Ovary (tissue), 3 donors: Measurements from ENCODE around the gene SEMA4B.

Experiments used
- CTCF ChIP-seq, 3 donors: fragments of 450-650 bp in 2 of 3; fragments of 200-600 bp in 1 of 3; IDR thresholded peaks; one replicate each; pipeline versions ENCODE4 v1.5.1 to v1.8.0; 2016 to 2022; ENCODE audit warnings: antibody characterized with exemption in 3 of 3, mild to moderate bottlenecking in 1 of 3
- EP300 ChIP-seq: sonication (generic); formaldehyde crosslinking; IDR thresholded peaks from one replicate; pipeline ENCODE4 v1.6.1; 2017; ENCODE audit warnings: antibody characterized with exemption
- POLR2A ChIP-seq: fragments of 450-650 bp; IDR thresholded peaks from one replicate; pipeline ENCODE4 v1.6.1; 2017; ENCODE audit warnings: antibody characterized with exemption, mild to moderate bottlenecking, moderate library complexity
- donor health status: DM: no; HTN: no; CAD: no.

GRCh38 chr15:90210593-90210992, 9.5 kb downstream of the SEMA4B start:
- TF ChIP-seq CTCF (IDR thresholded peaks at IDR 0.05): no peak
- no peak for TF ChIP-seq POLR2A
- TF ChIP-seq EP300: no peak
